Measurements from ENCODE around the gene FAM185A. TPM values are rescaled to one million over a fixed set of nuclear protein-coding genes. Genes with fewer than 3 reads are reported as not detected.

Gene FAM185A
- total and polyA plus RNA-seq, 2 of the 4 experiments (the other 2 are of a cell fraction), result 3.6 to 4.3 TPM

DNA sequence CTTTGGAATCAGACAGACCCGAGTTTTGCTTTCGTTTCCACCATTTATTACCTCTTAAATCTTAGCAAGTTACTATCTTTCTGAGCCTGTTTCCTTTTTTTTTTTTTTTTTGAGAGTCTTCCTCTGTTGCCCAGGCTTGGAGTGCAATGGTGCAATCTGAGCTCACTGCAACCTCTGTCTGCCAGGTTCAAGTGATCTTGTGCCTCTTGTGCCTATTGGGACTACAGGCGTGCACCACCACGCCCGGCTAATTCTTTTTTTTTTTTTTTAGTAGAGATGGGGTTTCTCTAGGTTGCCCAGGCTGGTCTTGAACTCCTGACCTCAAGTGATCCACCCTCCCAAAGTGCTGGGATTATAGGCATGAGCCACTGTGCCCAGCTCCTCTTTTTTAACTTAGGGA, 84.5 kb downstream of the FAM185A start:
- Histone ChIP-seq H3K9me1 (ENCODE audit: insufficient read depth, low read length) (no peaks in the 10 kb centered on the region), H3K36me3 (ENCODE audit: control insufficient read depth, insufficient read depth, low read length) (no peaks in the 10 kb centered on the region), H3K56ac (ENCODE audit: extremely low read depth, insufficient read depth, low read length) (no peak overlapping the region), H3K4ac (ENCODE audit: low read depth, low read length) (no peak overlapping the region), H3K14ac (replicated peaks; ENCODE audit: low read depth, low read length) (no peak overlapping the region), H3K4me2 (ENCODE audit: low read depth, low read length) (no peak overlapping the region), H2BK120ac (ENCODE audit: low read depth, low read length) (no peak overlapping the region), H4K5ac (ENCODE audit: low read depth, low read length) (no peak overlapping the region), H3K9me3 (ENCODE audit: control insufficient read depth, insufficient read depth, low read length) (no peaks in the 10 kb centered on the region), H2BK20ac (ENCODE audit: low read depth, low read length) (no peak overlapping the region), H3K27ac (ENCODE audit: insufficient read depth, low read length) (no peak overlapping the region), H3K79me1 (ENCODE audit: low read depth in 1 of 2, low read length in 2 of 2) (no peaks in the 10 kb centered on the region; a peak in 1 of 4 replicates), H2AK9ac (replicated peaks; ENCODE audit: low read depth, low read length, poor library complexity) (no peak overlapping the region), H4K8ac (ENCODE audit: low read depth in 2 of 2, low read length in 2 of 2) (no peak overlapping the region), H3K27me3 (ENCODE audit: control insufficient read depth, insufficient read depth, low read length) (no peaks in the 10 kb centered on the region), H2AFZ (replicated peaks; ENCODE audit: low read length, poor library complexity) (no peak overlapping the region), H2BK15ac (ENCODE audit: low read depth, low read length) (no peak overlapping the region), H3K4me3 (ENCODE audit: insufficient read depth, low read depth, low read length) (no peak overlapping the region), H2BK5ac (ENCODE audit: low read depth, low read length, poor library complexity, severe bottlenecking) (no peak overlapping the region), H4K91ac (ENCODE audit: insufficient read depth, low read depth, low read length) (no peak overlapping the region), H2AK5ac (ENCODE audit: low read depth, low read length) (no peak overlapping the region), H3K4me1 (ENCODE audit: control insufficient read depth, insufficient read depth, low read length) (peaks cover 20% of the 10 kb centered on the region), H3K18ac (ENCODE audit: low read depth, low read length) (no peak overlapping the region), H4K20me1 (ENCODE audit: insufficient read depth, low read length) (no peaks in the 10 kb centered on the region), H3K23ac (ENCODE audit: low read depth, low read length) (no peak overlapping the region), H3K9ac (ENCODE audit: low read depth, low read length) (no peak overlapping the region)
- ChIA-PET CTCF (no interaction called here), POLR2A (ENCODE audit: unreplicated experiment) (interaction anchor here (0.7 kb wide), 1 partner anchor 9 kb away, joined by 5 read pairs; no protein-coding TSS in a partner anchor)
- in situ Hi-C loops (cut with MboI; ENCODE audit: low sequenced_read_pairs) (no loop called here), dilution Hi-C loops (cut with HindIII; ENCODE audit: low sequenced_read_pairs, unreplicated experiment) (no loop called here), intact Hi-C loops (cut with micrococcal nuclease) (no loop called here)
- DNase-seq (no peak), ATAC-seq (ENCODE audit: low read depth) (no peak)
- TF ChIP-seq, protein P1, sequence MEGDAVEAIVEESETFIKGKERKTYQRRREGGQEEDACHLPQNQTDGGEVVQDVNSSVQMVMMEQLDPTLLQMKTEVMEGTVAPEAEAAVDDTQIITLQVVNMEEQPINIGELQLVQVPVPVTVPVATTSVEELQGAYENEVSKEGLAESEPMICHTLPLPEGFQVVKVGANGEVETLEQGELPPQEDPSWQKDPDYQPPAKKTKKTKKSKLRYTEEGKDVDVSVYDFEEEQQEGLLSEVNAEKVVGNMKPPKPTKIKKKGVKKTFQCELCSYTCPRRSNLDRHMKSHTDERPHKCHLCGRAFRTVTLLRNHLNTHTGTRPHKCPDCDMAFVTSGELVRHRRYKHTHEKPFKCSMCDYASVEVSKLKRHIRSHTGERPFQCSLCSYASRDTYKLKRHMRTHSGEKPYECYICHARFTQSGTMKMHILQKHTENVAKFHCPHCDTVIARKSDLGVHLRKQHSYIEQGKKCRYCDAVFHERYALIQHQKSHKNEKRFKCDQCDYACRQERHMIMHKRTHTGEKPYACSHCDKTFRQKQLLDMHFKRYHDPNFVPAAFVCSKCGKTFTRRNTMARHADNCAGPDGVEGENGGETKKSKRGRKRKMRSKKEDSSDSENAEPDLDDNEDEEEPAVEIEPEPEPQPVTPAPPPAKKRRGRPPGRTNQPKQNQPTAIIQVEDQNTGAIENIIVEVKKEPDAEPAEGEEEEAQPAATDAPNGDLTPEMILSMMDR (conservative IDR thresholded peaks at IDR 0.05; ENCODE audit: low read depth, low read length), result no peak
- TF ChIP-seq RFX5 (IDR thresholded peaks at IDR 0.05; ENCODE audit: low read depth, low read length) (no peak), RCOR1 (IDR thresholded peaks at IDR 0.05; ENCODE audit: insufficient replicate concordance, low read length) (no peak), POLR2A (IDR thresholded peaks at IDR 0.05; ENCODE audit: low read depth, low read length) (no peak), RAD21 (IDR thresholded peaks at IDR 0.05; ENCODE audit: low read length) (no peak), MAFK (IDR thresholded peaks at IDR 0.05; ENCODE audit: low read depth, low read length) (no peak), CHD1 (IDR thresholded peaks at IDR 0.05; ENCODE audit: low read depth, low read length) (no peak), MXI1 (IDR thresholded peaks at IDR 0.05; ENCODE audit: borderline replicate concordance, low read depth, low read length) (no peak), BHLHE40 (IDR thresholded peaks at IDR 0.05; ENCODE audit: low read depth, low read length) (no peak), CEBPB (IDR thresholded peaks at IDR 0.05; ENCODE audit: low read depth, low read length) (no peak), FOS (IDR thresholded peaks at IDR 0.05; ENCODE audit: low read depth, low read length) (no peak), NFE2L2 (IDR thresholded peaks at IDR 0.05; ENCODE audit: low read depth, low read length) (no peak), SMC3 (IDR thresholded peaks at IDR 0.05; ENCODE audit: low read depth, low read length) (no peak), ELK1 (IDR thresholded peaks at IDR 0.05; ENCODE audit: borderline replicate concordance, low read depth, low read length) (no peak), MAZ (IDR thresholded peaks at IDR 0.05; ENCODE audit: borderline replicate concordance, low read depth, low read length) (no peak)
- TF ChIP-seq, protein P2, sequence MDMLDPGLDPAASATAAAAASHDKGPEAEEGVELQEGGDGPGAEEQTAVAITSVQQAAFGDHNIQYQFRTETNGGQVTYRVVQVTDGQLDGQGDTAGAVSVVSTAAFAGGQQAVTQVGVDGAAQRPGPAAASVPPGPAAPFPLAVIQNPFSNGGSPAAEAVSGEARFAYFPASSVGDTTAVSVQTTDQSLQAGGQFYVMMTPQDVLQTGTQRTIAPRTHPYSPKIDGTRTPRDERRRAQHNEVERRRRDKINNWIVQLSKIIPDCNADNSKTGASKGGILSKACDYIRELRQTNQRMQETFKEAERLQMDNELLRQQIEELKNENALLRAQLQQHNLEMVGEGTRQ (IDR thresholded peaks at IDR 0.05; ENCODE audit: low read depth, low read length), result no peak
- no CpG with 5 or more reads among the region's 5 CpGs for WGBS, 2 experiments (ENCODE audit: extremely low coverage in 2 of 2, insufficient read length in 1 of 2)
- BruUV-seq (replicated peaks), result no TSS peak
